Vagina (tissue), 2 donors: Measurements from ENCODE around the gene ZNF117.
"Not testable (repeated sequence)": the region's sequence is repeated elsewhere in the genome, so short reads cannot be mapped to it uniquely, and the experiment has no call there.

Experiments
- CTCF ChIP-seq, 3 experiments: fragments of 450-650 bp in 2 of 3; fragments of 200-600 bp in 1 of 3; sonication (generic) in 1 of 3; IDR thresholded peaks; one replicate each; pipeline ENCODE4 v1.5.1; 2017 to 2019; ENCODE audit warnings: antibody characterized with exemption in 3 of 3, mild to moderate bottlenecking in 2 of 3, moderate library complexity in 2 of 3
- POLR2A ChIP-seq, 2 donors: fragments of 450-650 bp; IDR thresholded peaks; one replicate each; pipeline ENCODE4 v1.6.1; 2017; ENCODE audit warnings: antibody characterized with exemption in 2 of 2, mild to moderate bottlenecking in 2 of 2, moderate library complexity in 2 of 2
- POLR2AphosphoS5 ChIP-seq, 2 donors: sonication (generic); formaldehyde crosslinking; IDR thresholded peaks; one replicate each; pipeline ENCODE4 v1.9.0; 2017; ENCODE audit warnings: antibody characterized with exemption in 2 of 2, mild to moderate bottlenecking in 2 of 2, low read depth in 1 of 2; ENCODE audit not compliant: insufficient read depth in 1 of 2

- not testable (repeated sequence) for TF ChIP-seq CTCF (IDR thresholded peaks at IDR 0.05); POLR2A (IDR thresholded peaks at IDR 0.05); POLR2AphosphoS5 (IDR thresholded peaks at IDR 0.05; ENCODE audit: insufficient read depth in 1 of 2, low read depth in 1 of 2)
Measured at GRCh38 chr7:65009394-65009793, 18.6 kb upstream of the ZNF117 start.
